GM23338 (cell line): ENCODE measurements around the gene CCDC194. TPM values are rescaled to one million over a fixed set of nuclear protein-coding genes. Genes with fewer than 3 reads are reported as not detected.

Experiments used
- ATAC-seq: fragments of 200-7000 bp; cut with Tn5 transposase; 3 replicates; pipeline ENCODE4 v1.9.1; 2020
- DNase-seq: peaks from one replicate; pipeline ENCODE4 v3.0.0-alpha.2; 2015; ENCODE audit warnings: low spot score
- H2AFZ ChIP-seq: fragments of 200-600 bp; sonication (generic); 2 replicates; pipeline ENCODE4 v1.8.0; 2016; ENCODE audit warnings: antibody characterized with exemption, mild to moderate bottlenecking, moderate library complexity
- H3F3A ChIP-seq: fragments of 200-600 bp; sonication (generic); replicated peaks from 2 replicates; pipeline ENCODE4 v1.8.0; 2017; ENCODE audit warnings: antibody characterized with exemption, mixed run types, low read depth
- H3K27ac ChIP-seq: fragments of 200-600 bp; sonication (generic); 2 replicates; pipeline ENCODE4 v1.6.1; 2016; ENCODE audit warnings: low read depth
- H3K27me3 ChIP-seq: fragments of 200-600 bp; sonication (generic); 2 replicates; pipeline ENCODE4 v1.8.0; 2016; ENCODE audit warnings: mild to moderate bottlenecking, mixed run types, moderate library complexity; ENCODE audit not compliant: insufficient read depth
- H3K36me3 ChIP-seq: fragments of 200-600 bp; sonication (generic); 2 replicates; pipeline ENCODE4 v1.8.0; 2016; ENCODE audit warnings: mild to moderate bottlenecking; ENCODE audit not compliant: insufficient read depth
- H3K4me1 ChIP-seq: fragments of 200-600 bp; sonication (generic); 2 replicates; pipeline ENCODE4 v1.8.0; 2016; ENCODE audit warnings: mild to moderate bottlenecking, moderate library complexity; ENCODE audit not compliant: insufficient read depth
- H3K4me2 ChIP-seq: fragments of 200-600 bp; sonication (generic); 2 replicates; pipeline ENCODE4 v1.7.1; 2017; ENCODE audit warnings: mixed run types
- H3K4me3 ChIP-seq: fragments of 200-600 bp; sonication (generic); 2 replicates; pipeline ENCODE4 v1.6.1; 2016; ENCODE audit warnings: mixed run types
- H3K79me2 ChIP-seq: fragments of 200-600 bp; sonication (generic); replicated peaks from 2 replicates; pipeline ENCODE4 v1.8.0; 2017; ENCODE audit warnings: mild to moderate bottlenecking; ENCODE audit not compliant: insufficient read depth
- H3K9me2 ChIP-seq: fragments of 200-600 bp; sonication (generic); 2 replicates; pipeline ENCODE4 v1.8.0; 2017; ENCODE audit not compliant: insufficient read depth
- H4K20me1 ChIP-seq: fragments of 200-600 bp; sonication (generic); replicated peaks from 2 replicates; pipeline ENCODE4 v1.8.0; 2017; ENCODE audit warnings: mild to moderate bottlenecking; ENCODE audit not compliant: insufficient read depth
- H3K27ac Mint-ChIP-seq: 2 replicates; pipeline ENCODE4 v1.8.0; 2020; ENCODE audit warnings: inconsistent platforms, mild to moderate bottlenecking, moderate library complexity, mixed read lengths
- H3K27me3 Mint-ChIP-seq: 3 replicates; pipeline ENCODE4 v1.8.0; 2022; ENCODE audit warnings: low read depth, mild to moderate bottlenecking, moderate library complexity, mixed read lengths, inconsistent platforms; ENCODE audit not compliant: insufficient read depth, poor library complexity
- H3K36me3 Mint-ChIP-seq: 3 replicates; pipeline ENCODE4 v1.8.0; 2021; ENCODE audit warnings: low read depth, mild to moderate bottlenecking, inconsistent platforms, moderate library complexity, mixed read lengths
- H3K4me1 Mint-ChIP-seq: 3 replicates; pipeline ENCODE4 v1.8.0; 2020; ENCODE audit warnings: mild to moderate bottlenecking, inconsistent platforms, mixed read lengths
- H3K4me3 Mint-ChIP-seq: 3 replicates; pipeline ENCODE4 v1.8.0; 2021; ENCODE audit warnings: moderate library complexity, mild to moderate bottlenecking, inconsistent platforms, mixed read lengths
- H3K9me3 Mint-ChIP-seq: 3 replicates; pipeline ENCODE4 v1.8.0; 2020; ENCODE audit warnings: moderate library complexity, mild to moderate bottlenecking, inconsistent platforms, mixed read lengths
- CREB1 ChIP-seq: fragments of 250-450 bp; sonication (Bioruptor Pico); IDR thresholded peaks from 2 replicates; pipeline ENCODE4 v1.5.0; 2020; ENCODE audit warnings: low read depth, mild to moderate bottlenecking, moderate library complexity
- EZH2phosphoT487 ChIP-seq: fragments of 200-600 bp; sonication (generic); IDR thresholded peaks from one replicate; pipeline ENCODE4 v1.8.1; 2018; ENCODE audit warnings: antibody characterized with exemption; ENCODE audit not compliant: unreplicated experiment
- ZNF331 ChIP-seq: fragments of 250-450 bp; sonication (Bioruptor Pico); IDR thresholded peaks from 2 replicates; pipeline ENCODE4 v1.5.0; 2020; ENCODE audit warnings: low read depth, mild to moderate bottlenecking, moderate library complexity
- polyA plus RNA-seq: library from polyadenylated mRNA; unstranded; fragments of >200 nt; fragmentation: Nextera tagmentation; extraction: Ambion mirVana; gene quantifications from 2 replicates; pipeline ENCODE4 v1.2.1, GENCODE V29; 2016
- total RNA-seq: library from RNA; depleted of rRNA; stranded (reverse); fragments of >200 nt; shearing (Covaris generic); gene quantifications from 2 replicates; pipeline ENCODE4 v1.2.3, GENCODE V29; 2014
- TF ChIP-seq, protein P1 (sequence below): fragments of 250-450 bp; sonication (Bioruptor Pico); IDR thresholded peaks from 2 replicates; pipeline ENCODE4 v1.5.0; 2020; ENCODE audit warnings: mild to moderate bottlenecking, moderate library complexity

CCDC194 gene
- total and polyA plus RNA-seq, 2 experiments from 2014 or later, result 0.49 TPM; not detected in 1

DNA sequence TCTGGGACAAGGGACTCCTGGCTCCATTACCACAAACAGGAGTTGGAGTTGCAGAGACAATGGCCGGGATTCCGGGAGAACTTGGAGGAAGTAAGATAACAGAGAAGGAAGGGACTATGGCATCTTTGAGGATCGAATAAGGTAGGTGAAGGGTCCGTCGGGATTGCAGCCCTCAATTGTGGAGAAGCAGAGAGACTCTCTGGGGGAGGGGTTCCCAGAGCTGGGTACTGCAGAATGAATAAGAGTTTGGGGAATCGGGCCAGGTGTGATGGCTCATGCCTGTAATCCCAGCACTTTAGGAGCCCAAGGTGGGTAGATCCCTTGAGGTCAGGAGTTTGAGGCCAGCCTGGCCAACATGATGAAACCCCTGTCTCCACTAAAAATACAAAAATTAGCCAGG is 7.6 kb upstream of the CCDC194 start (continued):
- TF ChIP-seq, protein P1, sequence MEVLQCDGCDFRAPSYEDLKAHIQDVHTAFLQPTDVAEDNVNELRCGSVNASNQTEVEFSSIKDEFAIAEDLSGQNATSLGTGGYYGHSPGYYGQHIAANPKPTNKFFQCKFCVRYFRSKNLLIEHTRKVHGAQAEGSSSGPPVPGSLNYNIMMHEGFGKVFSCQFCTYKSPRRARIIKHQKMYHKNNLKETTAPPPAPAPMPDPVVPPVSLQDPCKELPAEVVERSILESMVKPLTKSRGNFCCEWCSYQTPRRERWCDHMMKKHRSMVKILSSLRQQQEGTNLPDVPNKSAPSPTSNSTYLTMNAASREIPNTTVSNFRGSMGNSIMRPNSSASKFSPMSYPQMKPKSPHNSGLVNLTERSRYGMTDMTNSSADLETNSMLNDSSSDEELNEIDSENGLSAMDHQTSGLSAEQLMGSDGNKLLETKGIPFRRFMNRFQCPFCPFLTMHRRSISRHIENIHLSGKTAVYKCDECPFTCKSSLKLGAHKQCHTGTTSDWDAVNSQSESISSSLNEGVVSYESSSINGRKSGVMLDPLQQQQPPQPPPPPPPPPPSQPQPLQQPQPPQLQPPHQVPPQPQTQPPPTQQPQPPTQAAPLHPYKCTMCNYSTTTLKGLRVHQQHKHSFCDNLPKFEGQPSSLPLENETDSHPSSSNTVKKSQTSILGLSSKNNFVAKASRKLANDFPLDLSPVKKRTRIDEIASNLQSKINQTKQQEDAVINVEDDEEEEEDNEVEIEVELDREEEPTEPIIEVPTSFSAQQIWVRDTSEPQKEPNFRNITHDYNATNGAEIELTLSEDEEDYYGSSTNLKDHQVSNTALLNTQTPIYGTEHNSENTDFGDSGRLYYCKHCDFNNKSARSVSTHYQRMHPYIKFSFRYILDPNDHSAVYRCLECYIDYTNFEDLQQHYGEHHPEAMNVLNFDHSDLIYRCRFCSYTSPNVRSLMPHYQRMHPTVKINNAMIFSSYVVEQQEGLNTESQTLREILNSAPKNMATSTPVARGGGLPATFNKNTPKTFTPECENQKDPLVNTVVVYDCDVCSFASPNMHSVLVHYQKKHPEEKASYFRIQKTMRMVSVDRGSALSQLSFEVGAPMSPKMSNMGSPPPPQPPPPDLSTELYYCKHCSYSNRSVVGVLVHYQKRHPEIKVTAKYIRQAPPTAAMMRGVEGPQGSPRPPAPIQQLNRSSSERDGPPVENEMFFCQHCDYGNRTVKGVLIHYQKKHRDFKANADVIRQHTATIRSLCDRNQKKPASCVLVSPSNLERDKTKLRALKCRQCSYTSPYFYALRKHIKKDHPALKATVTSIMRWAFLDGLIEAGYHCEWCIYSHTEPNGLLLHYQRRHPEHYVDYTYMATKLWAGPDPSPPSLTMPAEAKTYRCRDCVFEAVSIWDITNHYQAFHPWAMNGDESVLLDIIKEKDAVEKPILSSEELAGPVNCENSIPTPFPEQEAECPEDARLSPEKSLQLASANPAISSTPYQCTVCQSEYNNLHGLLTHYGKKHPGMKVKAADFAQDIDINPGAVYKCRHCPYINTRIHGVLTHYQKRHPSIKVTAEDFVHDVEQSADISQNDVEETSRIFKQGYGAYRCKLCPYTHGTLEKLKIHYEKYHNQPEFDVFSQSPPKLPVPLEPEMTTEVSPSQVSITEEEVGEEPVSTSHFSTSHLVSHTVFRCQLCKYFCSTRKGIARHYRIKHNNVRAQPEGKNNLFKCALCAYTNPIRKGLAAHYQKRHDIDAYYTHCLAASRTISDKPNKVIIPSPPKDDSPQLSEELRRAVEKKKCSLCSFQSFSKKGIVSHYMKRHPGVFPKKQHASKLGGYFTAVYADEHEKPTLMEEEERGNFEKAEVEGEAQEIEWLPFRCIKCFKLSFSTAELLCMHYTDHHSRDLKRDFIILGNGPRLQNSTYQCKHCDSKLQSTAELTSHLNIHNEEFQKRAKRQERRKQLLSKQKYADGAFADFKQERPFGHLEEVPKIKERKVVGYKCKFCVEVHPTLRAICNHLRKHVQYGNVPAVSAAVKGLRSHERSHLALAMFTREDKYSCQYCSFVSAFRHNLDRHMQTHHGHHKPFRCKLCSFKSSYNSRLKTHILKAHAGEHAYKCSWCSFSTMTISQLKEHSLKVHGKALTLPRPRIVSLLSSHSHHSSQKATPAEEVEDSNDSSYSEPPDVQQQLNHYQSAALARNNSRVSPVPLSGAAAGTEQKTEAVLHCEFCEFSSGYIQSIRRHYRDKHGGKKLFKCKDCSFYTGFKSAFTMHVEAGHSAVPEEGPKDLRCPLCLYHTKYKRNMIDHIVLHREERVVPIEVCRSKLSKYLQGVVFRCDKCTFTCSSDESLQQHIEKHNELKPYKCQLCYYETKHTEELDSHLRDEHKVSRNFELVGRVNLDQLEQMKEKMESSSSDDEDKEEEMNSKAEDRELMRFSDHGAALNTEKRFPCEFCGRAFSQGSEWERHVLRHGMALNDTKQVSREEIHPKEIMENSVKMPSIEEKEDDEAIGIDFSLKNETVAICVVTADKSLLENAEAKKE (CRISPR knock-in tag), result no peak

GRCh38 chr19:17398902-17399527 is 5.0 kb upstream of the CCDC194 start:
- TF ChIP-seq EZH2phosphoT487 (no peak), CREB1 (CRISPR knock-in tag) (no peak), ZNF331 (no peak)
- DNase-seq (no peak), ATAC-seq (no peak)
- peaks cover 7% of the 10 kb centered on the region for H3K4me1 Mint-ChIP-seq
- peaks cover 6% of the 10 kb centered on the region; the same call in 1 of the 2 replicates for H3K4me1 ChIP-seq
- no peaks in the 10 kb centered on the region for H3F3A ChIP-seq
- H3K79me2 ChIP-seq, result no peaks in the 10 kb centered on the region
- peaks cover 9% of the 10 kb centered on the region; the same call in 1 of the 3 replicates for H3K36me3 Mint-ChIP-seq
- H4K20me1 ChIP-seq, result no peaks in the 10 kb centered on the region; the same call in 1 of the 2 replicates
- no peak overlapping the region for H3K27ac Mint-ChIP-seq
- no peak overlapping the region for H3K4me3 ChIP-seq
- H3K9me3 Mint-ChIP-seq, result no peaks in the 10 kb centered on the region
- H3K27me3 ChIP-seq, result no peaks in the 10 kb centered on the region
- H2AFZ ChIP-seq, result no peak overlapping the region
- no peak overlapping the region for H3K27ac ChIP-seq
- no peak overlapping the region for H3K4me2 ChIP-seq
- H3K36me3 ChIP-seq, result no peaks in the 10 kb centered on the region
- no peaks in the 10 kb centered on the region for H3K9me2 ChIP-seq
- no peak overlapping the region for H3K4me3 Mint-ChIP-seq
- H3K27me3 Mint-ChIP-seq, result peaks cover 18% of the 10 kb centered on the region
